Gastrocnemius medialis (tissue), 4 donors: Measurements from ENCODE around the gene MAP2K5. TPM values are rescaled to one million over a fixed set of nuclear protein-coding genes. Genes with fewer than 3 reads are reported as not detected.

Experiments
- ATAC-seq, 2 donors: fragments of 150-250 bp; one replicate each; pipeline ENCODE4 v1.9.1; 2016
- DNase-seq, 2 donors: peaks; one replicate each; pipeline ENCODE4 v3.0.0-alpha.2; 2019
- H3K27ac ChIP-seq, 4 donors: fragments of 200-600 bp; sonication (generic); 1 replicate in 1 of 4; 2 replicates in 3 of 4; pipeline ENCODE4 v1.5.1; 2016 to 2018; ENCODE audit warnings: mild to moderate bottlenecking in 2 of 4, moderate library complexity in 1 of 4
- H3K27me3 ChIP-seq, 3 donors: fragments of 200-600 bp; sonication (generic) in 2 of 3; 1 replicate in 1 of 3; 2 replicates in 2 of 3; pipeline versions ENCODE4 v1.5.1 to v1.6.0; 2016 to 2019; ENCODE audit warnings: mild to moderate bottlenecking in 1 of 3, moderate library complexity in 1 of 3
- H3K36me3 ChIP-seq, 2 donors: fragments of 200-600 bp; sonication (generic) in 1 of 2; one replicate each; pipeline ENCODE4 v1.5.1; 2017 to 2018
- H3K4me1 ChIP-seq, 2 donors: fragments of 200-600 bp; sonication (generic) in 1 of 2; one replicate each; pipeline ENCODE4 v1.5.1; 2016 to 2017; ENCODE audit warnings: mild to moderate bottlenecking in 2 of 2
- H3K4me3 ChIP-seq, 4 donors: fragments of 200-600 bp; sonication (generic) in 3 of 4; 1 replicate in 1 of 4; 2 replicates in 3 of 4; pipeline ENCODE4 v1.5.1; 2016 to 2019; ENCODE audit warnings: mild to moderate bottlenecking in 2 of 4
- H3K9me3 ChIP-seq, 3 donors: fragments of 200-600 bp; sonication (generic) in 2 of 3; 1 replicate in 1 of 3; 2 replicates in 2 of 3; pipeline ENCODE4 v1.5.1; 2016 to 2019
- POLR2A ChIP-seq, 2 donors: fragments of 450-650 bp; IDR thresholded peaks; one replicate each; pipeline ENCODE4 v1.6.1; 2017; ENCODE audit warnings: antibody characterized with exemption in 2 of 2, mild to moderate bottlenecking in 2 of 2, moderate library complexity in 2 of 2
- in situ Hi-C, 4 donors: fragments of 200-750 bp; cut with MboI; loops; one replicate each; pipeline versions ENCODE4 v1.15.0 to v1.8.0; 2017; ENCODE audit warnings: low sequenced_read_pairs in 4 of 4
- intact Hi-C: fragments of 100-400 bp; cut with DNase I; formaldehyde crosslinking; loops from one replicate; pipeline ENCODE4 v1.15.1; 2023; ENCODE audit warnings: low total_unique reads
- total RNA-seq, 4 donors: library from RNA; depleted of rRNA; stranded (reverse); fragments of >200 nt; gene quantifications; one replicate each; pipeline versions ENCODE4 v1.1.0 to v1.2.3, GENCODE V29; 2016
- TF ChIP-seq, protein P1 (sequence below), 5 experiments: fragments of 450-650 bp in 3 of 5; fragments of 200-600 bp in 2 of 5; sonication (generic) in 2 of 5; IDR thresholded peaks in 4 of 5; conservative IDR thresholded peaks in 1 of 5; 1 replicate in 4 of 5; 2 replicates in 1 of 5; pipeline ENCODE4 v1.5.1; 2016 to 2019; ENCODE audit warnings: antibody characterized with exemption in 5 of 5, mild to moderate bottlenecking in 3 of 5, moderate library complexity in 3 of 5

The MAP2K5 gene
- total RNA-seq, 4 donors from 2014 or later: 5.9 to 6.8 (median 6.4) TPM

DNA sequence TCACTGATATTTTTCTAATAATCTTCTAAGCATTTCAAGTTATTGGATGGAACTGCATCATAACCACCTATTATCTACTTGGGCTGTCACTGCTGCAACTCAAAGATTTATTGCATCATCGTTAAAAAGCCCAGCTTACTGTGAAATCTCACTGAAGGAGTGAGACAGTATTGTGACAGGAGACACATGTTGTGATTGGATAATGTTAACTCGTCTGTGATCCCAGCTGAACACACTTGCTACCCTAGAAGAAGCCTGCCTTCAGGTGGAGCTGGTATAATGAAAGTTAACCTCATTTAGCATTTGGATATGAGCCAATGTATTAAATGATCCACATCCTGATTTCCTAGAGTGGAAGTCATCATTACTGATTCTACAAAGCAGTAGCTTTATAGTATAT is 138.1 kb downstream of the MAP2K5 start:
- Histone ChIP-seq H3K27me3 (no peaks in the 10 kb centered on the region), H3K27ac (no peak overlapping the region), H3K9me3 (peaks cover 0 to 22% (median 0%) of the 10 kb centered on the region in 3 donors), H3K36me3 (no peaks in the 10 kb centered on the region), H3K4me3 (no peak overlapping the region), H3K4me1 (no peaks in the 10 kb centered on the region)
- in situ Hi-C loops: no loop called here
- ATAC-seq (no peak), DNase-seq (no peak)
- intact Hi-C loops: no loop called here
- TF ChIP-seq, protein P1, sequence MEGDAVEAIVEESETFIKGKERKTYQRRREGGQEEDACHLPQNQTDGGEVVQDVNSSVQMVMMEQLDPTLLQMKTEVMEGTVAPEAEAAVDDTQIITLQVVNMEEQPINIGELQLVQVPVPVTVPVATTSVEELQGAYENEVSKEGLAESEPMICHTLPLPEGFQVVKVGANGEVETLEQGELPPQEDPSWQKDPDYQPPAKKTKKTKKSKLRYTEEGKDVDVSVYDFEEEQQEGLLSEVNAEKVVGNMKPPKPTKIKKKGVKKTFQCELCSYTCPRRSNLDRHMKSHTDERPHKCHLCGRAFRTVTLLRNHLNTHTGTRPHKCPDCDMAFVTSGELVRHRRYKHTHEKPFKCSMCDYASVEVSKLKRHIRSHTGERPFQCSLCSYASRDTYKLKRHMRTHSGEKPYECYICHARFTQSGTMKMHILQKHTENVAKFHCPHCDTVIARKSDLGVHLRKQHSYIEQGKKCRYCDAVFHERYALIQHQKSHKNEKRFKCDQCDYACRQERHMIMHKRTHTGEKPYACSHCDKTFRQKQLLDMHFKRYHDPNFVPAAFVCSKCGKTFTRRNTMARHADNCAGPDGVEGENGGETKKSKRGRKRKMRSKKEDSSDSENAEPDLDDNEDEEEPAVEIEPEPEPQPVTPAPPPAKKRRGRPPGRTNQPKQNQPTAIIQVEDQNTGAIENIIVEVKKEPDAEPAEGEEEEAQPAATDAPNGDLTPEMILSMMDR (IDR thresholded peaks at IDR 0.05 in 4 of 5, conservative IDR thresholded peaks at IDR 0.05 in 1 of 5): no peak
- no peak for TF ChIP-seq POLR2A (IDR thresholded peaks at IDR 0.05)

GRCh38 chr15:67685008-67685599 is 142.6 kb downstream of the MAP2K5 start:
- Histone ChIP-seq H3K27ac (no peak overlapping the region), H3K4me3 (no peak overlapping the region), H3K27me3 (no peaks in the 10 kb centered on the region), H3K4me1 (no peaks in the 10 kb centered on the region), H3K9me3 (peaks cover 0 to 24% (median 0%) of the 10 kb centered on the region in 3 donors), H3K36me3 (no peaks in the 10 kb centered on the region)
- in situ Hi-C loops: no loop called here
- TF ChIP-seq, protein P1 (IDR thresholded peaks at IDR 0.05 in 4 of 5, conservative IDR thresholded peaks at IDR 0.05 in 1 of 5): no peak
- no peak for TF ChIP-seq POLR2A (IDR thresholded peaks at IDR 0.05)
- intact Hi-C loops: no loop called here
- DNase-seq: no peak
- no peak for ATAC-seq

DNA sequence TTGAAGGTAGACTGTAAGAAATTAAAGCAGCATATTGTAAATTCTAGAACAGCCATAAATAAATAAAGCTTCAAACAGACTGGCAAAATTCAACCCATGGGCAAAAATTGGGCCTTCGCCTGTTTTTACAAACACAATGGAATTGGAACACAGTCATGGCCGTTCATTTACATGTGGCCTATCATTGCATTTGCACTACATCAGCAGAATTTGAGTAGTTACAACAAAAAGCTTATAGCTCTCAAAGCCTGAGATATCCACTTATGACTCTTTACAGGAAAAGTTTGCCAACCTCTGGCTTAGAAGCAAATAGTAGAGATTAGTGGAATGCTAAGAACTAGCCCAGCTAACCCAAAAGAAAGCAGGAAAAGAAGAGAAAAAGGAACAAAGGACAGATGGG is 143.2 kb downstream of the MAP2K5 start:
- Histone ChIP-seq H3K36me3 (no peaks in the 10 kb centered on the region), H3K9me3 (peaks cover 0 to 24% (median 0%) of the 10 kb centered on the region in 3 donors), H3K4me3 (no peak overlapping the region), H3K27me3 (no peaks in the 10 kb centered on the region), H3K27ac (no peak overlapping the region), H3K4me1 (no peaks in the 10 kb centered on the region)
- TF ChIP-seq POLR2A (IDR thresholded peaks at IDR 0.05): no peak
- TF ChIP-seq, protein P1 (IDR thresholded peaks at IDR 0.05 in 4 of 5, conservative IDR thresholded peaks at IDR 0.05 in 1 of 5): no peak
- ATAC-seq (no peak), DNase-seq (no peak)
- intact Hi-C loops: no loop called here
- in situ Hi-C loops: no loop called here

DNA sequence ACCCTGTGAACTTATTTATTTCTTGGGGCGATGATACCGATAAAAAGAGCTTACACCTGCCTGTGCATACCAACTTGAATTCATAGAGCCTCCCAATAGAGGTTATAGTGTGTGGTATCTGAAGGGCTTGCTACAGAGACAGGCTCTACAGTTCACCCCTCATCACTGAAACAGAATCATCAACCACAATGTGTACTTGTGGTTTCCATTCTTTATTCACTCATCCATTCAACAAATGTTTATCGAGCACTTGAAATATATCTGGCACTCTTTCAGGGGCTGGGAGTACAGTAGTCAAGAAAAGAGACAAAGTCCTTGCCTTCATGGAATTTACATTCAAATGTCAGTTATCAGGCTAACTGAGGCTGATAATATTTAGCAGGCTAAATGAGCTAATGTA is 148.4 kb downstream of the MAP2K5 start:
- in situ Hi-C loops: no loop called here
- H3K27me3 ChIP-seq: no peaks in the 10 kb centered on the region
- no peak for ATAC-seq

More for the DNA sequence above, 148.4 kb downstream of the MAP2K5 start:
- DNase-seq: no peak
- no peaks in the 10 kb centered on the region for H3K9me3 ChIP-seq
- no peaks in the 10 kb centered on the region for H3K4me1 ChIP-seq
- intact Hi-C loops: no loop called here
- TF ChIP-seq POLR2A (IDR thresholded peaks at IDR 0.05): no peak
- TF ChIP-seq, protein P1 (IDR thresholded peaks at IDR 0.05 in 4 of 5, conservative IDR thresholded peaks at IDR 0.05 in 1 of 5): no peak
- H3K27ac ChIP-seq: no peak overlapping the region
- H3K36me3 ChIP-seq: peaks cover 0 to 3% of the 10 kb centered on the region in 2 donors
- H3K4me3 ChIP-seq: no peak overlapping the region
